Parathyroid adenoma (tissue), 2 donors: Measurements from ENCODE around the gene SLC9A9.

Source experiments
- H2AFZ ChIP-seq: fragments of 300-600 bp; sonication (generic); one replicate; pipeline ENCODE4 v1.7.0; 2017; ENCODE audit warnings: antibody characterized with exemption, mild to moderate bottlenecking
- H3K27ac ChIP-seq: fragments of 300-600 bp; sonication (generic); one replicate; pipeline ENCODE4 v1.7.0; 2017
- H3K27me3 ChIP-seq: fragments of 300-600 bp; sonication (generic); one replicate; pipeline ENCODE4 v1.7.0; 2017; ENCODE audit warnings: low read length; ENCODE audit not compliant: control insufficient read depth, insufficient read depth
- H3K36me3 ChIP-seq: fragments of 300-600 bp; sonication (generic); one replicate; pipeline ENCODE4 v1.7.0; 2017; ENCODE audit warnings: low read length; ENCODE audit not compliant: control insufficient read depth, insufficient read depth
- H3K4me1 ChIP-seq: fragments of 300-600 bp; sonication (generic); one replicate; pipeline ENCODE4 v1.7.0; 2017; ENCODE audit warnings: control low read depth
- H3K4me2 ChIP-seq: fragments of 300-600 bp; sonication (generic); one replicate; pipeline ENCODE4 v1.7.0; 2017; ENCODE audit warnings: low read length
- H3K4me3 ChIP-seq: fragments of 300-600 bp; sonication (generic); one replicate; pipeline ENCODE4 v1.7.0; 2017; ENCODE audit warnings: low read depth, low read length
- H3K79me2 ChIP-seq: fragments of 300-600 bp; sonication (generic); one replicate; pipeline ENCODE4 v1.7.0; 2017; ENCODE audit warnings: control low read depth
- H3K9ac ChIP-seq: fragments of 300-600 bp; sonication (generic); one replicate; pipeline ENCODE4 v1.7.0; 2017; ENCODE audit warnings: mild to moderate bottlenecking
- H3K9me3 ChIP-seq: fragments of 300-600 bp; sonication (generic); one replicate; pipeline ENCODE4 v1.7.0; 2017; ENCODE audit warnings: low read length; ENCODE audit not compliant: control insufficient read depth
- CTCF ChIP-seq: fragments of 300-600 bp; sonication (generic); IDR thresholded peaks from one replicate; pipeline ENCODE4 v1.7.0; 2017; ENCODE audit warnings: antibody characterized with exemption, mild to moderate bottlenecking
- donor health status: primary hyperparathyroidism.

SLC9A9 gene

DNA sequence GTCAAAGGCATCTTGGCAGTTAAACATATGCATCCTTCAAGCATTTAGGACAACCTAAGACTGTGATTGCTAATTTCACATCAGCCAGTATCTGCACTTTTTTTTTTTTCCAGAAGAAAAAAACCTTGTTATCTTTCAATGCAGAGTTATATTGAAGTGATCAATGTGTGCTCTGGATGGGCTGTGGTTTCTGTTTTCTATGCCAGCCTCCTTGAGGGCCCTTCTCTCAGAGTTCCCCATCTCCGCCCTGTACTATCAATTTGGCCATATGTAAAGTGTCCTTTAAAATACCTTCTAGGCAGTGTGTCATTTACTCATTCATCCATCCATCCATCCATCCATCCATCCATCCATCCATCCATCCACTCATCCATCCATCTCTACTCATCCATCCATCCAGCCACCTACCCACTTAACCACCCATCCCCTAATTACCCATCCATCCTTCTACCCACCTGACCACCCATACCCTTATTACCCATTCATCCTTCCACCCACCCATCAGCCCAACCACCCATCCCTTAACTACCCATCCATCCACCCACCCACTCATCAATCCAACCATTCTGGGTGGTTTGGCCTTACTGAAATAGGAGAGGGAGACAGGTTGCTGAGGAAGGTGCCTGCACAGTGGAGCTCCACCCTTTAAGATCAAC is 406.6 kb downstream of the SLC9A9 start:
- H3K4me2 ChIP-seq: no peak overlapping the region
- H3K9ac ChIP-seq: no peak overlapping the region
- no peaks in the 10 kb centered on the region for H3K4me1 ChIP-seq
- H3K36me3 ChIP-seq: no peaks in the 10 kb centered on the region
- H3K79me2 ChIP-seq: no peaks in the 10 kb centered on the region
- H3K27me3 ChIP-seq: no peaks in the 10 kb centered on the region
- TF ChIP-seq CTCF: no peak
- H3K9me3 ChIP-seq: no peaks in the 10 kb centered on the region
- H3K4me3 ChIP-seq: no peak overlapping the region
- no peak overlapping the region for H3K27ac ChIP-seq
- no peak overlapping the region for H2AFZ ChIP-seq

- Histone ChIP-seq H3K27me3 (no peaks in the 10 kb centered on the region), H3K4me1 (no peaks in the 10 kb centered on the region), H3K4me2 (no peak overlapping the region), H3K9me3 (no peaks in the 10 kb centered on the region), H3K79me2 (no peaks in the 10 kb centered on the region), H2AFZ (no peak overlapping the region), H3K27ac (no peak overlapping the region), H3K4me3 (no peak overlapping the region), H3K9ac (no peak overlapping the region), H3K36me3 (no peaks in the 10 kb centered on the region)
- no peak for TF ChIP-seq CTCF
Measured at GRCh38 chr3:143439817-143440216, 408.5 kb downstream of the SLC9A9 start.

DNA sequence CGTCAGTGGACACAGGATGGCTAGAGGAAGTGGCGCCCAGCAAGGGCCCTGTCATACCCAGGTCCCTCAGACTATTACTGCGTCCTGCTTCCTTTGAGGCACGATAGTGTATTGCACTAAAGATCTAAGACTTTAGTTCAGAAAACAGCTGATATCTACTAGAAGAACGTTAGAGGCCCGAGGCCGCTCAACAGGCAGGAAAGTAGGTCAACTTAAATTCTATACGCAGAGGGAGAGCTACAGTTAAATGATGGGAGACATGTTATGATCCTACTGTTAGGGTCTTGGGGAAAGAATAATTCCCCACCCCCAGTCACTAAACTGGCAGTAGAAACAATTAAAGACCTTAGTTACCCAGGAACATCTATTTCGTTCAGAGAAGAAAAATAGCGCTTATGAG is 410.9 kb downstream of the SLC9A9 start:
- H3K9ac ChIP-seq: no peak overlapping the region
- H3K27ac ChIP-seq: no peak overlapping the region
- no peak for TF ChIP-seq CTCF

GRCh38 chr3:143436231-143436930 is 411.9 kb downstream of the SLC9A9 start:
- H3K4me3 ChIP-seq: no peak overlapping the region
- H3K4me2 ChIP-seq: no peak overlapping the region
- H3K9ac ChIP-seq: no peak overlapping the region
- H3K27me3 ChIP-seq: no peaks in the 10 kb centered on the region
- no peak overlapping the region for H2AFZ ChIP-seq
- no peaks in the 10 kb centered on the region for H3K36me3 ChIP-seq
- no peaks in the 10 kb centered on the region for H3K79me2 ChIP-seq
- no peak overlapping the region for H3K27ac ChIP-seq
- H3K9me3 ChIP-seq: no peaks in the 10 kb centered on the region
- no peak for TF ChIP-seq CTCF
- no peaks in the 10 kb centered on the region for H3K4me1 ChIP-seq

More for the DNA sequence above, 410.9 kb downstream of the SLC9A9 start:
- no peaks in the 10 kb centered on the region for H3K27me3 ChIP-seq
- no peaks in the 10 kb centered on the region for H3K9me3 ChIP-seq
- no peaks in the 10 kb centered on the region for H3K79me2 ChIP-seq
- H3K4me3 ChIP-seq: no peak overlapping the region
- no peak overlapping the region for H2AFZ ChIP-seq
- H3K4me1 ChIP-seq: no peaks in the 10 kb centered on the region
- H3K36me3 ChIP-seq: no peaks in the 10 kb centered on the region
- H3K4me2 ChIP-seq: no peak overlapping the region
